ENCODE data around the gene GRID1.
"Not testable (repeated sequence)": the region's sequence is repeated elsewhere in the genome, so short reads cannot be mapped to it uniquely, and the experiment has no call there.

GRID1 gene

GRCh38 chr10:86182150-86182549, 184.4 kb downstream of the GRID1 start:
- DNase-seq: no peak

- no peak for DNase-seq
Observed at GRCh38 chr10:86180861-86181260, 185.7 kb downstream of the GRID1 start.

GRCh38 chr10:86179961-86180360, 186.6 kb downstream of the GRID1 start:
- no peak for DNase-seq

- no peak for DNase-seq
Observed at GRCh38 chr10:86179153-86179524, 187.5 kb downstream of the GRID1 start.

GRCh38 chr10:86178401-86179152, 188.0 kb downstream of the GRID1 start:
- DNase-seq: no peak

DNA sequence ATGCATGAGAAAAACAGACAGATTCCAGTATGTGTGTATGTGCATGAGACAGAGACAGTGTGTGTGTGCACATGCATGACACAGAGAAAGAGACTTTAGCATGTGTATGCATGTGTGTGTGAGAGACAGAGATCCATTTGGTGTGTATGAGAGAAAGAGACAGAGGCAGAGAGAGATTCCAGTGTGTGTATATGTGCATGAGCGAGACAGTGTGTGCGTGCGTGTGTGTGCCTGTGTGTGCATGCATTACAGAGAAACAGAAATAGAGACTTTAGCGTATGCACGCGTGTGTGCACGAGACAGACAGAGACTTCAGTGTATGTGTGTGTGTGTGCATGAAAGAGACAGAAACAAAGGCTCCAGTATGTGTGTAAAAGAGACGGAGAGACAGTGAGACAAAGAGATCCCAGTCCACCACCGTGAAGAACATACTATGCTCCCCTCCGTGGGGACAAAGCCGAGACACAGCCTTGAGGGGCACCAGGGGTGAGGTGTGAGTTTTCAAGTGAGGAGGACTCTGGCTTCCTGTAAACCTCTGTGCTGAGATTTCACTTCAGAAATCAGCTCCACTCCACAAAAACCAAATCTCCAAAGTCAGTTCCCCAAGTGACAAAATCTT, 188.9 kb downstream of the GRID1 start:
- DNase-seq: no peak

- DNase-seq: no peak
Observed at GRCh38 chr10:86176850-86177536, 189.6 kb downstream of the GRID1 start.

GRCh38 chr10:86175476-86175875, 191.1 kb downstream of the GRID1 start:
- DNase-seq: not testable (repeated sequence)

DNA sequence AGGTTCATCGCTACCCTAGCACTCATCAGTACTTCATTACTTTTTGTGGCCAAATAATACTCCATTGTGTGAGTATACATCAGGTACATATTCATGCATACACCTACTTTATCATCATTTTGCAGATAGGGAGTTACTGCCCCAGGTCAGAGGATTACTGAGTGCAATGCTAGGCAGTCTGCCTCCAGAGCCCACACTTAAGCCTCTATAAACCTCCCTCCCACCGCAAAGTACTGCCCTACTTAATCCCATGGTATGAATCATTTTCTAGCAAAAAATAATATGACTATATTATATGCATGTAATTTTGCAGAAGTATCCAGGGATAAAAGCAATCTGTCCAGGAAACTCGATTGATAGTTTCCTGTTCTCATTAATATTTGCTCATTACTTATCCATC, 194.3 kb downstream of the GRID1 start:
- DNase-seq: no peak

GRCh38 chr10:86170255-86171108, 196.1 kb downstream of the GRID1 start:
- DNase-seq: no peak

GRCh38 chr10:86169506-86170254, 196.9 kb downstream of the GRID1 start:
- no peak for DNase-seq

GRCh38 chr10:86169066-86169465, 197.5 kb downstream of the GRID1 start:
- no peak for DNase-seq

- peak; percentile 3 for DNase-seq
Observed at GRCh38 chr10:86168256-86168655, 198.3 kb downstream of the GRID1 start.

DNA sequence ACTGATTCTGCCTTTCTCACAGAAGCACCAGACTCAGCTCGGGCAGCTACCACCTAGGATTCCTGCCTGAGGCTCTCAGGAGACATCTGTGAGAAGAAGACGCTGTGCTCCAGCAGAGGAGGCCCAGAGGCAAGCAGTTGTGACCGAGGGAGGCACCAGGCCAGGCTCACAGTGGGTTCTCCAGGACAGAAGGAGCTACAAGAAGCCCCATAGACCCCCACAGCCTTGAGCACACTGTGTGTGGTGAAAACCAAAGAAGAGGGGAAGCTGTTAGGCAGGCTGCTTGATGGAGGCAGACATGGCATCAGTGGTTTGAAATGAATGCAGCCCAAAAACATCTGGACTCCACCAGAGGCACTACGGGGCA, 198.8 kb downstream of the GRID1 start:
- no peak for DNase-seq

GRCh38 chr10:86167121-86167761, 199.4 kb downstream of the GRID1 start:
- DNase-seq: no peak

GRCh38 chr10:86165666-86166065, 200.9 kb downstream of the GRID1 start:
- DNase-seq: no peak

DNA sequence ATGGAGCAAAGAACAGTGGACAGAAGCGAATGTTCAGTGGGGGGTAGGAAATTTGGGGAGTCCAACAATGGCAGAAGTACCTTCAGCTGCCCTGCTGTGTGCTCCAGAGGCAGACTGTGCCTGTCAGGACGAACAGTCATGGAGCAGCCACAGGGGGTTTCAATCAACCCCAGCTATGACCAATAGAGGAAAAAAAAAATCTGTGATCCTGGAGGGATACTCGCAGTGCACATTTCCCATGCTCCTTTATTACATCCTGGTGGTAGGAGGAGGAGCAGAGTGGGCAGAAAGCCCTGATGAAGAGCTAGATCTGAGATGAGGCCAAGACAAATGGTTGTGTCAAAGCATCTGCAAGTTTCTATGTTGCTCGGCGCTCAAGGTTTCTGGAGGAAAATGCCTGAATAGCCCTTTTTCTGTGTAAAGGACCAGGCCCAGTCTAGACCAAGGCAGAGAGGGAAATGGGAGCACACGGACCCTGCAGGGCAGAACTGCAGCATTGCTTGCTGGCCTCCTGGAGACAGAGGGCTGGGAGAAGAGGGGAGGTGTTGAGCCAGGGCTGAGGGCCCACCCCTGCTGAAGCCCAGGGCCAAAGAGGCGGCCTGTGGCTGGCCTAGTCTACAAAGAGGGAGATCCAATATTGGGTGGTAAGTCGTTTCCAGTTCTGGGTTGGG, 201.5 kb downstream of the GRID1 start:
- DNase-seq: no peak

DNA sequence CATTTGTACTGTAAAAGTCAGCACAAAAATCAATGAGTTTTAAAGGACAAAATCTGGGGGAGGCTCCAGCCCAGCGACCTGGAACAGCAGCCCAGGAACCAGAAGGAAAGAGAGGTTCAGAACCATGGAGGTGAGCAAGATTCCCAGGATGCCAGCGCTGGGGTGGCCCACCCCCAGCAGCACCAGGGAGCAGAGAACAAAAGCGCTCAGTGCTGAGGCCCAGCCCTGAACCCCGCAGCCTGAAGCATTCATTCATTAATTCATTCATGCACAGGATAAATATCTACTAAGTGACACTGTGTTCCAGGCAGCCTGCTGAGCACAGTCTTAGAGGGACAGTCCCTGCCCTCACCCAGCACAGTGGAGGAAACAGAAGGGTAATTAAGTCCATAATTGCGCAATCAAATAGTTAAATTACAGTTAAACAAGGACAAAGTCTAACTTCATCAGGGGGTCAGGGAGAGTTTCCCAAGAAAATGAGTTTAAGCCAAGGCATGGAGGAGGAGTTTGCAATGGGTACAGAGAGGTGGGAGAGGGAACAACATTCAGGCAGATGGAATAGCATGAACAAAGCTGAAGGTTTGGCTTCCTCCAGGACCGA, 202.3 kb downstream of the GRID1 start:
- no peak for DNase-seq

DNA sequence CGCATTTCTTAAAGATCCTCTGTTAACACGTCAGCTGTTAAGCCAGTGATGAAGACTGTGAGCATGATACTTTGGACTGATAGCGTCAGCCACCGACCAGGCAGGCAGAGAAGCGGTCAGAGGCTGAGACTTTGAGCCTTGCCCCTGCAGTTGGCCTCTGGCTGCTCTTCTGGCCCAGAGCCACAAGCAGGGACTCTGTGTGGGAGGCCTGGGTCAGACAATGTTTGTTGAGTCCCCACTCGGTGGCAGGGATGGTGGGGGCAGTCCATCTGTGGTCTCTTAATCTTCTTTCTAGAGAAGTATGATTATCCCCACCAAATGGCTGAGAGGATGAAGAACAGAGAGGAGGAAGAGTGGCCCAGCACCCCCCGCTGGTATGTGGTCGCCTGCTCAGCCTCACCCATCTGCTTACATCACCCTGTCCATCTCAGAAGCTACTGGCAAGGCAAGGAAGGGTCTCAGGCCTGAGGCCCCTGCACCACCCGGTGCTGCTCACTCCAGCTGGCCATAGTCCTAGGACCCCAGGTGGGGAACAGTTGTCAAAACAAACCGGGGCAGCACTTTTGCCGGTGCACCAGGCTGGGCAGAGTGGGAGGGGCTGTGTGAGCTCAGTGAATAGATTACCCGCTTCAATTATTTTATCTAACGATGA, 202.9 kb downstream of the GRID1 start:
- DNase-seq: no peak

GRCh38 chr10:86162696-86163400, 203.7 kb downstream of the GRID1 start:
- no peak for DNase-seq
